H9 (cell line): ENCODE measurements around the gene ASB10. TPM values are rescaled to one million over a fixed set of nuclear protein-coding genes. Genes with fewer than 3 reads are reported as not detected.
A peak's percentile ranks its signal among the peaks of the same experiment; 100 is the strongest.

Source experiments
- DNase-seq: peaks from one replicate; pipeline ENCODE4 v3.0.0-alpha.2; 2017
- H2AFZ ChIP-seq: one replicate; pipeline ENCODE4 v1.6.1; 2013; ENCODE audit warnings: mild to moderate bottlenecking, low read length, control low read depth, moderate library complexity
- H2AK5ac ChIP-seq: 2 replicates; pipeline ENCODE4 v1.6.1; 2013; ENCODE audit warnings: low read length, control low read depth, mixed read lengths; ENCODE audit not compliant: insufficient read length
- H2BK120ac ChIP-seq: one replicate; pipeline ENCODE4 v1.6.1; 2013; ENCODE audit warnings: low read depth, mild to moderate bottlenecking, low read length, control low read depth, inconsistent platforms; ENCODE audit not compliant: poor library complexity, severe bottlenecking
- H2BK12ac ChIP-seq: 2 replicates; pipeline ENCODE4 v1.6.1; 2013; ENCODE audit warnings: low read length, control low read depth, mixed read lengths, low read depth; ENCODE audit not compliant: insufficient read length
- H2BK15ac ChIP-seq: 2 replicates; pipeline ENCODE4 v1.6.1; 2013; ENCODE audit warnings: low read depth, low read length, control low read depth
- H2BK20ac ChIP-seq: one replicate; pipeline ENCODE4 v1.6.1; 2013; ENCODE audit warnings: low read depth, mild to moderate bottlenecking, low read length, control low read depth, inconsistent platforms; ENCODE audit not compliant: poor library complexity, severe bottlenecking
- H2BK5ac ChIP-seq: 2 replicates; pipeline ENCODE4 v1.6.1; 2013; ENCODE audit warnings: low read length, control low read depth, mixed read lengths; ENCODE audit not compliant: insufficient read length
- H3K14ac ChIP-seq: 2 replicates; pipeline ENCODE4 v1.6.1; 2013; ENCODE audit warnings: low read length, control low read depth; ENCODE audit not compliant: insufficient read depth
- H3K18ac ChIP-seq: 2 replicates; pipeline ENCODE4 v1.6.1; 2013; ENCODE audit warnings: low read depth, mild to moderate bottlenecking, mixed read lengths, low read length, control low read depth; ENCODE audit not compliant: insufficient read length
- H3K23ac ChIP-seq: 2 replicates; pipeline ENCODE4 v1.6.1; 2013; ENCODE audit warnings: low read length, control low read depth, mixed read lengths, low read depth; ENCODE audit not compliant: insufficient read length
- H3K23me2 ChIP-seq: 2 replicates; pipeline ENCODE4 v1.6.1; 2013; ENCODE audit warnings: low read depth, mild to moderate bottlenecking, mixed read lengths, low read length, control low read depth; ENCODE audit not compliant: insufficient read length, poor library complexity, severe bottlenecking
- H3K27ac ChIP-seq: 2 replicates; pipeline ENCODE4 v1.5.1; 2013; ENCODE audit warnings: low read length, control low read depth, mixed read lengths, low read depth; ENCODE audit not compliant: insufficient read length
- H3K27me3 ChIP-seq: 2 replicates; pipeline ENCODE4 v1.6.1; 2013; ENCODE audit warnings: low read length, control low read depth, inconsistent platforms; ENCODE audit not compliant: insufficient read depth
- H3K4ac ChIP-seq: 2 replicates; pipeline ENCODE4 v1.6.1; 2013; ENCODE audit warnings: low read depth, mild to moderate bottlenecking, control low read depth, inconsistent platforms, low read length, moderate library complexity
- H3K4me1 ChIP-seq: 2 replicates; pipeline ENCODE4 v1.6.1; 2013; ENCODE audit warnings: low read length, control low read depth, inconsistent platforms; ENCODE audit not compliant: insufficient read depth
- H3K4me2 ChIP-seq: 2 replicates; pipeline ENCODE4 v1.6.1; 2013; ENCODE audit warnings: low read length, control low read depth, mixed read lengths; ENCODE audit not compliant: insufficient read length, insufficient read depth
- H3K56ac ChIP-seq: 2 replicates; pipeline ENCODE4 v1.6.1; 2013; ENCODE audit warnings: low read depth, mild to moderate bottlenecking, mixed read lengths, low read length, control low read depth; ENCODE audit not compliant: insufficient read length
- H3K79me1 ChIP-seq: 2 replicates; pipeline ENCODE4 v1.6.1; 2013; ENCODE audit warnings: low read depth, mild to moderate bottlenecking, moderate library complexity, low read length, control low read depth, inconsistent platforms; ENCODE audit not compliant: insufficient read depth, poor library complexity, severe bottlenecking
- H3K79me2 ChIP-seq: 2 replicates; pipeline ENCODE4 v1.6.1; 2013; ENCODE audit warnings: low read length, control low read depth, inconsistent platforms; ENCODE audit not compliant: insufficient read depth
- H3K9ac ChIP-seq: 2 replicates; pipeline ENCODE4 v1.6.1; 2013; ENCODE audit warnings: low read length, control low read depth, mixed read lengths; ENCODE audit not compliant: insufficient read length; ENCODE audit errors: extremely low read depth
- H3K9me3 ChIP-seq: one replicate; pipeline ENCODE4 v1.6.1; 2013; ENCODE audit warnings: low read depth, low read length, inconsistent platforms; ENCODE audit not compliant: control insufficient read depth
- H3T11ph ChIP-seq: one replicate; pipeline ENCODE4 v1.6.1; 2013; ENCODE audit warnings: mild to moderate bottlenecking, low read length, control low read depth, inconsistent platforms
- H4K20me1 ChIP-seq: one replicate; pipeline ENCODE4 v1.6.1; 2013; ENCODE audit not compliant: control insufficient read depth, insufficient read length, insufficient read depth
- H4K5ac ChIP-seq: 2 replicates; pipeline ENCODE4 v1.6.1; 2013; ENCODE audit warnings: low read depth, mild to moderate bottlenecking, mixed read lengths, low read length, control low read depth; ENCODE audit not compliant: insufficient read length
- H4K8ac ChIP-seq: replicated peaks from 2 replicates; pipeline ENCODE4 v1.6.1; 2013; ENCODE audit warnings: low read length, control low read depth, mixed read lengths, low read depth; ENCODE audit not compliant: insufficient read length
- H4K91ac ChIP-seq: 2 replicates; pipeline ENCODE4 v1.6.1; 2013; ENCODE audit warnings: low read depth, mild to moderate bottlenecking, moderate library complexity, mixed read lengths, low read length, control low read depth; ENCODE audit not compliant: insufficient read length
- H3K27ac Mint-ChIP-seq, 3 experiments: 2 replicates in 2 of 3; 3 replicates in 1 of 3; pipeline ENCODE4 v1.8.0; 2020 to 2021; ENCODE audit warnings: mixed read lengths in 3 of 3, mild to moderate bottlenecking in 1 of 3, moderate library complexity in 1 of 3
- H3K27me3 Mint-ChIP-seq: 2 replicates; pipeline ENCODE4 v1.8.0; 2021; ENCODE audit warnings: low read depth, mild to moderate bottlenecking, moderate library complexity, mixed read lengths
- H3K36me3 Mint-ChIP-seq, 3 experiments: 2 replicates in 2 of 3; 3 replicates in 1 of 3; pipeline ENCODE4 v1.8.0; 2020 to 2021; ENCODE audit warnings: low read depth in 3 of 3, mixed read lengths in 3 of 3; ENCODE audit not compliant: insufficient read depth in 1 of 3
- H3K4me1 Mint-ChIP-seq, 2 experiments: 2 replicates each; pipeline ENCODE4 v1.8.0; 2020; ENCODE audit warnings: mixed read lengths in 2 of 2
- H3K4me3 Mint-ChIP-seq, 2 experiments: 2 replicates in 1 of 2; 3 replicates in 1 of 2; pipeline ENCODE4 v1.8.0; 2020 to 2021; ENCODE audit warnings: mild to moderate bottlenecking in 2 of 2, mixed read lengths in 2 of 2, moderate library complexity in 1 of 2
- H3K9me3 Mint-ChIP-seq, 2 experiments: 2 replicates in 1 of 2; 3 replicates in 1 of 2; pipeline ENCODE4 v1.8.0; 2020; ENCODE audit warnings: mild to moderate bottlenecking in 2 of 2, mixed read lengths in 2 of 2, moderate library complexity in 1 of 2
- CTCF ChIP-seq: fragments of 200-600 bp; sonication (generic); conservative IDR thresholded peaks from 3 replicates; pipeline ENCODE4 v1.8.0; 2021; ENCODE audit warnings: antibody characterized with exemption, mild to moderate bottlenecking
- WGBS: extraction: QIAGEN DNeasy Blood & Tissue Kit; methylation state at CpG from one replicate; pipeline ENCODE4 v1.1.7; 2013; ENCODE audit warnings: missing lambda C conversion rate, low lambda C conversion rate, mixed read lengths; ENCODE audit not compliant: insufficient read length; ENCODE audit errors: extremely low coverage; 5-methylcytosine and 5-hydroxymethylcytosine counted together
- total RNA-seq: library from RNA; stranded (reverse); gene quantifications from 2 replicates; pipeline ENCODE4 v1.2.1, GENCODE V29; 2021

The ASB10 gene
- total RNA-seq, 1 experiment from 2014 or later = not detected

GRCh38 chr7:151232091-151232916, 45.3 kb upstream of the ASB10 start, which contains the start of gene CHPF2:
Gene CHPF2, plus strand, starts transcription at chr7:151232483. Its CDS starts 1,529 bp downstream, at chr7:151234012.
- H3K4me1 Mint-ChIP-seq = peaks cover 26 to 27% of the 10 kb centered on the region in 2 experiments
- Histone ChIP-seq H2BK20ac (no peak within 1 kb of the TSS), H3K56ac (no peak within 1 kb of the TSS), H3K27ac (no peak within 1 kb of the TSS), H3K79me2 (peaks cover 6% of the 10 kb centered on the region; the same call in 1 of the 2 replicates), H2AFZ (no peak within 1 kb of the TSS), H3K14ac (peak within 1 kb of the TSS; percentile 49; the same call in 1 of the 2 replicates), H3T11ph (no peak within 1 kb of the TSS), H4K5ac (peak within 1 kb of the TSS; percentile 36), H3K9ac (peak within 1 kb of the TSS; percentile 52), H3K23ac (no peak within 1 kb of the TSS), H3K9me3 (no peaks in the 10 kb centered on the region), H3K23me2 (peaks cover 11% of the 10 kb centered on the region), H3K4ac (no peak within 1 kb of the TSS), H2BK15ac (no peak within 1 kb of the TSS), H2BK5ac (no peak within 1 kb of the TSS), H2BK12ac (no peak within 1 kb of the TSS), H3K4me1 (no peaks in the 10 kb centered on the region; the same call in 1 of the 2 replicates), H3K4me2 (peak within 1 kb of the TSS; percentile 93), H3K79me1 (no peaks in the 10 kb centered on the region), H4K91ac (no peak within 1 kb of the TSS), H3K18ac (no peak within 1 kb of the TSS), H4K8ac (no peak within 1 kb of the TSS), H4K20me1 (no peaks in the 10 kb centered on the region), H2BK120ac (no peak within 1 kb of the TSS), H2AK5ac (no peak within 1 kb of the TSS), H3K27me3 (no peaks in the 10 kb centered on the region)
- TF ChIP-seq CTCF = no peak
- no CpG with 5 or more reads among the region's 79 CpGs for WGBS
- H3K27me3 Mint-ChIP-seq = no peaks in the 10 kb centered on the region; the same call in 1 of the 2 replicates
- peak within 1 kb of the TSS; percentile 90 to 98 (median 98) for H3K27ac Mint-ChIP-seq
- peak within 1 kb of the TSS; percentile 97 to 99 for H3K4me3 Mint-ChIP-seq
- peaks cover 2 to 21% (median 17%) of the 10 kb centered on the region in 3 experiments; a peak in 6 of 7 replicates for H3K36me3 Mint-ChIP-seq
- H3K9me3 Mint-ChIP-seq = no peaks in the 10 kb centered on the region
- peak; percentile 88 for DNase-seq
